Activated CD4-positive, alpha-beta T cell treated with anti-CD3 and anti-CD28 coated beads, Interleukin-2, amount 50 U/mL, for 48 hours (primary cell): ENCODE measurements around the gene SNX14.

ENCODE experiments used
- DNase-seq, 2 experiments: peaks; one replicate each; pipeline ENCODE4 v3.0.0-alpha.2; 2020

SNX14 gene

GRCh38 chr6:85498596-85499258 is 94.9 kb downstream of the SNX14 start:
- no peak for DNase-seq

GRCh38 chr6:85496856-85497255 is 96.8 kb downstream of the SNX14 start:
- no peak for DNase-seq

- no peak for DNase-seq
Measured at GRCh38 chr6:85496009-85496579, 97.6 kb downstream of the SNX14 start.

GRCh38 chr6:85494547-85495536 is 98.8 kb downstream of the SNX14 start:
- no peak for DNase-seq

GRCh38 chr6:85493389-85493788 is 100.3 kb downstream of the SNX14 start:
- no peak for DNase-seq

- no peak for DNase-seq
Measured at GRCh38 chr6:85490516-85491248, 103.0 kb downstream of the SNX14 start.

GRCh38 chr6:85484948-85485347 is 108.7 kb downstream of the SNX14 start:
- DNase-seq, result no peak

- DNase-seq, result no peak
Measured at GRCh38 chr6:85483846-85484245, 109.8 kb downstream of the SNX14 start.

GRCh38 chr6:85482905-85483700 is 110.6 kb downstream of the SNX14 start:
- peak; percentile 88 to 89 for DNase-seq

- no peak for DNase-seq
Measured at GRCh38 chr6:85482206-85482904, 111.3 kb downstream of the SNX14 start.

- no peak for DNase-seq
Measured at GRCh38 chr6:85479208-85479607, 114.5 kb downstream of the SNX14 start.

- DNase-seq, result no peak
Measured at GRCh38 chr6:85476532-85476931, 117.1 kb downstream of the SNX14 start.

GRCh38 chr6:85473748-85474147 is 119.9 kb downstream of the SNX14 start:
- no peak for DNase-seq

- DNase-seq, result no peak
Measured at GRCh38 chr6:85472744-85473143, 120.9 kb downstream of the SNX14 start.

GRCh38 chr6:85470023-85470410 is 123.6 kb downstream of the SNX14 start:
- DNase-seq, result no peak

GRCh38 chr6:85469276-85470022 is 124.2 kb downstream of the SNX14 start:
- DNase-seq, result no peak

GRCh38 chr6:85468326-85468725 is 125.3 kb downstream of the SNX14 start:
- no peak for DNase-seq

- DNase-seq, result no peak
Measured at GRCh38 chr6:85465762-85466161, 127.9 kb downstream of the SNX14 start.

GRCh38 chr6:85464722-85465150 is 128.9 kb downstream of the SNX14 start:
- peak; percentile 37 to 55 for DNase-seq

GRCh38 chr6:85464260-85464644 is 129.4 kb downstream of the SNX14 start:
- peak; percentile 53 to 65 for DNase-seq
